ENCODE measurements around the gene SPOCK1.

Gene SPOCK1

GRCh38 chr5:137055271-137055872 is 443.8 kb downstream of the SPOCK1 start:
- DNase-seq: no peak

DNA sequence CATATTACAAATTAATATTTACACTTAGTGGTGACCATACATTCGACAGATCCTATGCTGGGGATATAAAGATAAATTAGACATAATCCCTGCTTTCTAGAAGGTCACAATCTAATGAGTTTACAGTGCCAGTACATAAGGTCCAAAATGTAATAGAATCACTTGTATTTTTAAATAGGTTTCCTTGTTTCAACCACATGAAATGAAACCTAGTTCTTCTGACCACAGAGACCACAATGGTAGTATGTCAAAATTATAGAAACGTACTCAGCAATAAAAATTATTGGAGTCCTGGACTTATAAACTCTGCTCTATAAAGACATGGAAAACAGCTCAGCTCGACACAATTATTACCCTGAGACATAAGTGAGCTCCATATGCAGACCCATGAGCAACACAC is 444.3 kb downstream of the SPOCK1 start:
- DNase-seq: no peak

DNA sequence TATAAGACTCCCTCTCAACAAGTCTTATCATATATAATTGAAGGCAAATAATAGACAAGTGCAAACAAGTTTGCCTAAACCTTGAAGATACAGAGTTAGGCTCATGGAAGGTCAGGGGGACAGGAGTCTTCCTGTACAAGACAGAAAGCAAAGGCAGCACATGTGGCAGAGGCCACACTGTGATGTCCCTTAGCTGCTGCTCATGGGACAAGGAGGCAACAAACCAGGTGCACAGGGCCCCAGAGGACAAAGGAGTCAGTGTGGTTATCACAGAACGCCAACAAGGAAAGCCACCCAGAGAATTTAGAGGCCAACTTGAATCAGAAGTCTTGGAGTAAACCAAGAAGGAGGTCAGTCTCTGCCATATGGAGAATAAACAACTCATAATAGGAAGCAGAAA is 444.8 kb downstream of the SPOCK1 start:
- no peak for DNase-seq

DNA sequence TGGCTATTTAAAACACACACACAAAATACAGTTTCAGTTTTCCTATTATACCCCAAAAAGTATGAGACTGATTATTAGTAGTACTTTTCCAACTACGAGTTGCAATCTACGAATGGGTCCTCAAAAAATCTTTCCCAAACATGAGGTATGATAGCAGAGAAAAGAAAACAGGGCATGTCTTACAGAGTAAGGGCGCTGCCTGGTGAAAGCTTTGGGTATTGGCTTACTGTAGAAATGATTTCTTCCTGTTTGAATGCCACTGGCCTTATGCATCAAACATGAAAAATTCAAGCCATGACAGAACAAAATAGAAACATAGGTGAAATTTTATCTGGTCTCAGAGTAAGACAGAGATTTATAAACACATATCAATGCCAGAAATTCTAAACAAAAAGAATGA is 448.0 kb downstream of the SPOCK1 start:
- peak in 1 of 2 experiments; percentile 36 for DNase-seq

- DNase-seq: peak in 1 of 2 experiments; percentile 56
Measured at GRCh38 chr5:137040641-137041340, 458.3 kb downstream of the SPOCK1 start.

- DNase-seq: peak; percentile 26 to 70
Measured at GRCh38 chr5:137040024-137040423, 459.1 kb downstream of the SPOCK1 start.

DNA sequence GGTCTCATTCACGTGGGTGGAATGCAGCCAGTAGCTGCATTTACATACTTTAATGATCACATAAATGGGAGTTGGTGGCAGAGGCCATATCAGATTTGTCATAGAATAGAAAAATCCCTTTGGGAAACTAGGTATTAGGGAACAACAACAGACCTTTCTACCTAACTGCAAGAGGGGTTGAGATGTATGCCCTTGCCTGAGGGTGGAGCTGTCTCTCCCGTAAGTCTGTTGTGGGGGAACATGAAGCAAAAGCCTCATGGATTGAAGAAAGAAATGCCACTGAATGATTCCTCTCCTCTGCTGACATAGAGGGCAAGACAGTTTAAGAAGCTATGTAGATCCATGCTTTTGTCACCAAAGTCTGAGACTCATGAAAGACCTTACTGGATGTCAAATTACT is 461.3 kb downstream of the SPOCK1 start:
- DNase-seq: no peak

DNA sequence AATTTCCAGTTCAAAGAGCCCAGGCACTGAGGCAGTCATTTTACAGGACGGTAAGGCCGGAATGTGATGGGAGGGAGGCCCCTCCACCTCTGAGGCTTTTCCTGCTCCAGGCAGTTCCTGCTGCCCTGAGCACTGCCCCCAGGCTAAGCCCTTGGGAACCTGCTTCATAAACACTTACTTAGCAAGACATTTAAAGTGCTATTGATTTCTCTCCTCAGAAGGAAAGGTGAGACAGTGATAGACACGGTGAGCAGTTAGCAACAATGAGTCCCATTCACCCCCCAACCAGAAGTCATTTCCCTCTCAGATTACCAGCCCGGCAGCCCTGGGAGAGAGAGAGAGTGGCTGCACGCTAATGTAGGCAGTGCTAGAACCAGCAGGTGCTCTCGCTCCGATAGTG is 462.5 kb downstream of the SPOCK1 start:
- DNase-seq: no peak

- DNase-seq: no peak
Measured at GRCh38 chr5:137035480-137035878, 463.6 kb downstream of the SPOCK1 start.

GRCh38 chr5:137034764-137035479 is 464.2 kb downstream of the SPOCK1 start:
- no peak for DNase-seq

GRCh38 chr5:137034213-137034612 is 464.9 kb downstream of the SPOCK1 start:
- no peak for DNase-seq

DNA sequence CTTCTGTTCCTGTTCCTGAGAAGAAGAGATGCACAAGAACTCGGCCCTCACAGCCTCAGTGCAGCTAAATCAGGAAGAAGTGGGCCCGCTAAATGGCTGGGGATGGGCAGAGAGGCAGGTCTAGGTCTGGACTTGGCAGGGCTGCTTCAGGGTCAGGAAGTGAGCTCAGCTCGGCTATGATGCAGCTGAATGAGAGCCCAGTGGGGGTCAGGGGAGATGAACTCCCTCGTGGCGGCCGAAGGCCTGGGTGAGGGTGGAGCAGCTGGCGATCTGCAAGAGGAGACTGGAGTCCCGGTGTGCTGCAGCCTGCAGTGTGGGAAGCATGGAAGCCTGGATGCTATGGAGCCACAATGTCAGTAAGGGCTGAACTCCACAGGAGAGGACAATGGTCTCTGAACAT is 466.2 kb downstream of the SPOCK1 start:
- DNase-seq: no peak

DNA sequence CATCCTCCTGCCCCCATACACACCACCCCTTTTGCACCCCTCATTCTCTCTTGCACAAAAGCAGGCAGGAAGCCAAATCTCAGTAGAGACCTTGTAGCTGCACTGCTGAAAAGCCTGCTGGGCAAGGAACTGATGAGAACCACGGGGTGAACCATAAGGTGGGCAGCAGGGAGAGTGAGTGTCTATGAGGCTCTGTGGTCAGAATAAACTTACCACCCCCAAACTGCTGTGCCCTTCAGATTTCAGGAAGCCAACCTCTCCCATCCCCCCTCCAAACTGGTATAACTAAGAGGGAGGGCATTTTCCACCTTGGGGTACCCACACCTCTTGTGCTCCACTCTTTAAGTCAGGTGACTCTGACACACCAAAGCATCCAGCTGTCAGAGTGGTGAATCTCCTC is 471.4 kb downstream of the SPOCK1 start:
- no peak for DNase-seq

GRCh38 chr5:137026296-137026695 is 472.8 kb downstream of the SPOCK1 start:
- DNase-seq: no peak

- DNase-seq: no peak
Measured at GRCh38 chr5:137024044-137024443, 475.1 kb downstream of the SPOCK1 start.

GRCh38 chr5:137023371-137023770 is 475.8 kb downstream of the SPOCK1 start:
- DNase-seq: no peak

DNA sequence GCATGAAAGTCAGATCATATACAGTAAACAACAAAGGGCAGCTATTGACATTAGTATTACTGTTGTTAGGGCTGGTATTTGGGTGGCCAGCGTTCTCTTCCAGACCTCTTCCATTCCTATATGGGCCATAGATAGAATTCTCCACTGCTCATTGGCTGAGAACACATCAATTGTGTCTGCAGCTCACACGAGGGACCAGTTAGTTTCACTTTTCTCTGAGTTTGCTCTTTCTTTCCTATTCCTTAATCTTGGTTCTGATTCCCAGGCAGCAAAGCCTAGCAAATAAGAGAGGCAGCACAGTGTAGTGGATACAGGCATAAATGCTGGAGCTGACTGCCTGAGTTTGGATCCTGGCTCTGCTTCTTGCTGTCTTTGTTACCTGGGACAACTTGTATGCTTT is 476.4 kb downstream of the SPOCK1 start:
- DNase-seq: no peak

- peak; percentile 54 to 87 for DNase-seq
Measured at GRCh38 chr5:137022043-137022442, 477.1 kb downstream of the SPOCK1 start.

GRCh38 chr5:137019229-137019628 is 479.9 kb downstream of the SPOCK1 start:
- DNase-seq: no peak

DNA sequence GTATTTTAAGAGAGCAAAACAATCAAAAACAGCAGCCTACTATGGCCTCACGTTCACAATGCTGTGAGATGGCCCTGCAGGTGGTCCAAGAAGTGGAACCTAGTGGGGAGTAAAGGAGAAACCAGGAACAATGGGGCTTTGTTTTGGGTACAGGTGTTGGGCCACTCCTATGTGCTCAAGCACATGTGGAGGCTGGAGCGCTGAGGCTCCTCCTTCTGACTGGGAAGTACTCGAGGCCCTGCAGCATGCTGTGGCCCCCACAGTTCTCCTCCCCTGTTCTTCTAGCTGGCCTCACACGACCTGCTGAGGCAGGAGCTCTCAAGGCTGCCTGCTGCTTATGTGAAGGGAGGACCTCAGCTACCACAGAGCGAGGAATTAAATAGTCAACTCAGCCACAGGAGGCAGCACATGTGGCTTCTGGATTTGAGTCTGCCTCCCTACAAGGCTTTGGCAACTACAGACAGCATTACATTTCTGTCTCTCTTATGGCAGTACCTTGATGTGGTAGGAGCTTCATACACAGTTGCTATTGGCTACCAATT is 482.3 kb downstream of the SPOCK1 start:
- peak in 1 of 2 experiments; percentile 55 for DNase-seq

DNA sequence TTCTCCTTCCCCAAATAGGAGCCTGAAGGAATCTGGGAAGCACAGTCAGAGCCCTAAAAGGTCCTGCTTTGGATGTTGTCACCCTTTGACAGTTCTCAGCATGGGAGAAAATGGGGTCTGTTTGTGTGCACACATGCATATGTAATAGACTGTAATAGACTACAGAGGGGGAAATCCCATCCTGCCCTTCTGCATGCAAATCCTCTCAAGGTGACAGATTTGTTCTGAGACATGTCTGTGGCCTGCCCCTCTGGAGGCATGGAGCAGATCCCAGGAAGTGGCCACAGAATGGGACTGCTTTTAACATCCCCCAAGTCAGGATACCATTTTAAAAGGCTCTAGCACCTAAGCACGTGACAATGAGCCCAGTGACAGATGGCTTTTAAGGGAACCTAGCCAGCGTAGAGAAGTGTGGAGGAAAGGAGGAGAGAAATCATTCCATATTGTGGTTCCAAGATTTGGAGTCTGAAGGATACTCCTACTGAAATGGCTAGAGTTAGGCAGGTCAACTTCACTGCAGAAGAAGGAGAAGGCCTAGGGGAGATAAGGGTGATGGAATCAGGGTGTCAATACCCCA is 483.5 kb downstream of the SPOCK1 start:
- peak in 1 of 2 experiments; percentile 33 for DNase-seq

- no peak for DNase-seq
Measured at GRCh38 chr5:137014731-137015130, 484.4 kb downstream of the SPOCK1 start.

DNA sequence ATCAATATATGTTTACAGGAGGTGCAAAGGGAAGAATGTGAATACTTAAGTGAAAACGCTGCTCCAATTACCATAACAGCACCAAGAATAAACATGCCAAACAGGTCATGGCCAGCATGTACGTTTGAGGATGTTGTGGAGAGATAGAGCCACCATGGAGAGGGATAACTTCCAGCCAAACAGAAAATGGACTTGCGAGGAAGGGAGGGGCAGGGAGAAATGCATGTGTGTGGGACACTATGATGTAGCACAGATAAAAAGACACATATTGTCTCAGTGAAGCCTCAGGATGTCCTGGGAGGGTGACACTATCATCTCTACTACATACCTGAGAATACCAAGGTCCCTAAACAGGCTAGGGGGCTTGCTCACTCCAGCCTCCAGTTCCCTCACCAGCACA is 488.9 kb downstream of the SPOCK1 start:
- DNase-seq: no peak

- DNase-seq: no peak
Measured at GRCh38 chr5:137004279-137004678, 494.8 kb downstream of the SPOCK1 start.
